ENCODE data around the gene KLK5.

- TF ChIP-seq EZH2phosphoT487 (IDR thresholded peaks at IDR 0.05) (no peak), EZH2 (IDR thresholded peaks at IDR 0.05) (no peak)
Observed at GRCh38 chr19:50939596-50939995, 13.2 kb downstream of the KLK5 start.
